HEK293T (cell line): ENCODE data around the gene UBXN10.
"Not testable (repeated sequence)": the region's sequence is repeated elsewhere in the genome, so short reads cannot be mapped to it uniquely, and the experiment has no call there.

Source experiments
- CTCF ChIA-PET: fragments of 350-600 bp; formaldehyde crosslinking; extraction: SDS; loops from one replicate; lab custom pipeline; 2021; ENCODE audit warnings: antibody characterized with exemption, inconsistent platforms; lab: Yijun Ruan, JAX
- POLR2A ChIA-PET: fragments of 350-600 bp; formaldehyde crosslinking; extraction: SDS; loops from one replicate; lab custom pipeline; 2020; ENCODE audit warnings: antibody characterized with exemption, inconsistent platforms; lab: Yijun Ruan, JAX
- DNase-seq: peaks from one replicate; pipeline ENCODE4 v3.0.0; 2012; ENCODE audit warnings: mixed read lengths; ENCODE audit errors: extremely low spot score
- ARNT ChIP-seq: fragments of 450-650 bp; IDR thresholded peaks from 2 replicates; pipeline ENCODE4 v1.6.1; 2017; ENCODE audit warnings: mild to moderate bottlenecking
- BHLHE40 ChIP-seq: fragments of 450-650 bp; IDR thresholded peaks from 2 replicates; pipeline ENCODE4 v1.6.1; 2016; ENCODE audit warnings: mild to moderate bottlenecking, moderate library complexity, borderline replicate concordance
- CTBP1 ChIP-seq: fragments of 450-650 bp; IDR thresholded peaks from 2 replicates; pipeline ENCODE4 v1.6.1; 2016; ENCODE audit warnings: borderline replicate concordance
- ELF4 ChIP-seq: fragments of 450-650 bp; IDR thresholded peaks from 2 replicates; pipeline ENCODE4 v1.6.1; 2017; ENCODE audit warnings: antibody characterized with exemption
- FOXA1 ChIP-seq: fragments of 450-650 bp; IDR thresholded peaks from 2 replicates; pipeline ENCODE4 v1.6.1; 2016; ENCODE audit warnings: mild to moderate bottlenecking
- FOXK2 ChIP-seq: fragments of 450-650 bp; IDR thresholded peaks from 2 replicates; pipeline ENCODE4 v1.6.1; 2016; ENCODE audit warnings: mild to moderate bottlenecking
- FOXM1 ChIP-seq: fragments of 450-650 bp; IDR thresholded peaks from 2 replicates; pipeline ENCODE4 v1.6.1; 2017; ENCODE audit warnings: mild to moderate bottlenecking, borderline replicate concordance
- HDGF ChIP-seq: fragments of 450-650 bp; IDR thresholded peaks from 2 replicates; pipeline ENCODE4 v1.6.1; 2017; ENCODE audit warnings: antibody characterized with exemption, borderline replicate concordance
- L3MBTL2 ChIP-seq: fragments of 450-650 bp; conservative IDR thresholded peaks from 2 replicates; pipeline ENCODE4 v1.6.1; 2016; ENCODE audit warnings: mild to moderate bottlenecking
- LEF1 ChIP-seq: fragments of 450-650 bp; IDR thresholded peaks from 2 replicates; pipeline ENCODE4 v1.6.1; 2017; ENCODE audit warnings: mild to moderate bottlenecking, borderline replicate concordance
- NFRKB ChIP-seq: fragments of 450-650 bp; IDR thresholded peaks from 2 replicates; pipeline ENCODE4 v1.6.1; 2016; ENCODE audit warnings: mild to moderate bottlenecking, moderate library complexity
- PKNOX1 ChIP-seq: fragments of 450-650 bp; IDR thresholded peaks from 2 replicates; pipeline ENCODE4 v1.6.1; 2016
- SP1 ChIP-seq: fragments of 450-650 bp; IDR thresholded peaks from 2 replicates; pipeline ENCODE4 v1.6.1; 2017
- SUZ12 ChIP-seq: fragments of 450-650 bp; IDR thresholded peaks from 2 replicates; pipeline ENCODE4 v1.6.1; 2016; ENCODE audit warnings: mild to moderate bottlenecking
- TARDBP ChIP-seq: fragments of 450-650 bp; IDR thresholded peaks from 2 replicates; pipeline ENCODE4 v1.6.1; 2016
- ZNF384 ChIP-seq: fragments of 450-650 bp; IDR thresholded peaks from 2 replicates; pipeline ENCODE4 v1.6.1; 2016

The UBXN10 gene

GRCh38 chr1:20223106-20223505 is 37.2 kb downstream of the UBXN10 start:
- CTCF ChIA-PET: no interaction called here
- no peak for DNase-seq
- TF ChIP-seq ARNT (no peak), CTBP1 (no peak), ZNF384 (no peak), SUZ12 (no peak), L3MBTL2 (no peak), TARDBP (no peak), HDGF (no peak), FOXA1 (no peak), LEF1 (no peak), PKNOX1 (no peak), FOXK2 (no peak), BHLHE40 (no peak), FOXM1 (no peak), ELF4 (no peak), SP1 (no peak), NFRKB (no peak)
- POLR2A ChIA-PET: no interaction called here

- TF ChIP-seq L3MBTL2 (no peak), SUZ12 (no peak), HDGF (no peak), FOXM1 (no peak), FOXA1 (no peak), ZNF384 (no peak), ELF4 (no peak)
- ChIA-PET POLR2A (no interaction called here), CTCF (interaction anchor here (1.1 kb wide), 1 partner anchor 11 kb away, joined by 5 read pairs; no protein-coding TSS in a partner anchor)
- no peak for DNase-seq
Measured at GRCh38 chr1:20223551-20224419, 37.9 kb downstream of the UBXN10 start.

GRCh38 chr1:20224546-20224945 is 38.6 kb downstream of the UBXN10 start:
- TF ChIP-seq LEF1 (no peak), SUZ12 (no peak), PKNOX1 (no peak), SP1 (no peak), L3MBTL2 (no peak), FOXK2 (no peak), ZNF384 (no peak), CTBP1 (no peak), BHLHE40 (no peak), NFRKB (no peak), TARDBP (no peak)
- POLR2A ChIA-PET: no interaction called here
- CTCF ChIA-PET: interaction anchor here (1.1 kb wide), 1 partner anchor 12 kb away, joined by 5 read pairs; no protein-coding TSS in a partner anchor
- no peak for DNase-seq

- TF ChIP-seq SP1 (no peak), ELF4 (no peak), FOXA1 (no peak), CTBP1 (no peak), ZNF384 (no peak), TARDBP (no peak), ARNT (no peak), LEF1 (no peak), FOXM1 (no peak), L3MBTL2 (no peak)
- POLR2A ChIA-PET: no interaction called here
- DNase-seq: no peak
- CTCF ChIA-PET: no interaction called here
Measured at GRCh38 chr1:20227704-20228103, 41.8 kb downstream of the UBXN10 start.

GRCh38 chr1:20228314-20228825 is 42.5 kb downstream of the UBXN10 start:
- DNase-seq: no peak
- ChIA-PET CTCF (no interaction called here), POLR2A (no interaction called here)
- TF ChIP-seq TARDBP (no peak), ARNT (no peak), LEF1 (no peak), L3MBTL2 (no peak), ZNF384 (no peak), ELF4 (no peak), SP1 (no peak), HDGF (no peak), PKNOX1 (no peak), FOXK2 (no peak)

- no peak for DNase-seq
- CTCF ChIA-PET: no interaction called here
- POLR2A ChIA-PET: no interaction called here
- TF ChIP-seq CTBP1: no peak
Measured at GRCh38 chr1:20229171-20229570, 43.3 kb downstream of the UBXN10 start.

- DNase-seq, POLR2A ChIA-PET: not testable (repeated sequence)
- CTCF ChIA-PET: interaction anchor here (0.9 kb wide), 2 partner anchors 20 to 315 kb away, joined by 3 to 5 read pairs; no protein-coding TSS in a partner anchor
Measured at GRCh38 chr1:20232564-20232963, 46.7 kb downstream of the UBXN10 start.
